GM19043 (cell line): ENCODE results near the gene SERPING1.

Source experiments
- ATAC-seq: cut with Tn5 transposase; IDR thresholded peaks from one replicate; pipeline ENCODE4 v1.9.1; 2021; ENCODE audit warnings: low read depth; ENCODE audit not compliant: unreplicated experiment

The SERPING1 gene

GRCh38 chr11:57597461-57597915, at the start of gene SERPING1:
Gene SERPING1 (plus strand): TSS chr11:57597685. CDS start chr11:57598271, 586 bp downstream.
- no peak for ATAC-seq

GRCh38 chr11:57547854-57548377, 49.6 kb upstream of the SERPING1 start:
- ATAC-seq: peak; percentile 92

- ATAC-seq: no peak
Observed at GRCh38 chr11:57549983-57550382, 47.5 kb upstream of the SERPING1 start.

- ATAC-seq: no peak
Observed at GRCh38 chr11:57551941-57552340, 45.5 kb upstream of the SERPING1 start.

GRCh38 chr11:57552479-57552878, 45.0 kb upstream of the SERPING1 start:
- no peak for ATAC-seq

GRCh38 chr11:57555393-57555792, 42.1 kb upstream of the SERPING1 start:
- ATAC-seq: no peak

GRCh38 chr11:57556041-57556440, 41.4 kb upstream of the SERPING1 start:
- no peak for ATAC-seq

- ATAC-seq: no peak
Observed at GRCh38 chr11:57560146-57560545, 37.3 kb upstream of the SERPING1 start.

GRCh38 chr11:57562596-57562995, 34.9 kb upstream of the SERPING1 start:
- ATAC-seq: no peak

GRCh38 chr11:57566005-57566904, 31.2 kb upstream of the SERPING1 start:
- ATAC-seq: peak; percentile 53

- ATAC-seq: peak; percentile 2
Observed at GRCh38 chr11:57566905-57567514, 30.5 kb upstream of the SERPING1 start.

- peak; percentile 63 for ATAC-seq
Observed at GRCh38 chr11:57567515-57568329, 29.8 kb upstream of the SERPING1 start, which contains the start of gene UBE2L6. Gene UBE2L6 (minus strand): TSS chr11:57567672. CDS start chr11:57567611, 61 bp downstream.

- peak; percentile 6 for ATAC-seq
Observed at GRCh38 chr11:57568330-57568766, 29.1 kb upstream of the SERPING1 start.

GRCh38 chr11:57571606-57572005, 25.9 kb upstream of the SERPING1 start:
- ATAC-seq: no peak

GRCh38 chr11:57574061-57574460, 23.4 kb upstream of the SERPING1 start:
- no peak for ATAC-seq

GRCh38 chr11:57584341-57584740, 13.1 kb upstream of the SERPING1 start:
- no peak for ATAC-seq

- ATAC-seq: no peak
Observed at GRCh38 chr11:57585301-57585700, 12.2 kb upstream of the SERPING1 start.

GRCh38 chr11:57586711-57587245, 10.7 kb upstream of the SERPING1 start:
- ATAC-seq: no peak

- no peak for ATAC-seq
Observed at GRCh38 chr11:57588046-57588710, 9.3 kb upstream of the SERPING1 start.
